Measurements from ENCODE around the gene LY6G6C.

- TF ChIP-seq CTCF (IDR thresholded peaks at IDR 0.05): no peak
- no peak for TF ChIP-seq EP300 (IDR thresholded peaks at IDR 0.05)
Measured at GRCh38 chr6:31758281-31758680, 36.7 kb upstream of the LY6G6C start.

Measured in sigmoid colon (tissue), 4 donors.